ENCODE results near the gene MPZ.

DNA sequence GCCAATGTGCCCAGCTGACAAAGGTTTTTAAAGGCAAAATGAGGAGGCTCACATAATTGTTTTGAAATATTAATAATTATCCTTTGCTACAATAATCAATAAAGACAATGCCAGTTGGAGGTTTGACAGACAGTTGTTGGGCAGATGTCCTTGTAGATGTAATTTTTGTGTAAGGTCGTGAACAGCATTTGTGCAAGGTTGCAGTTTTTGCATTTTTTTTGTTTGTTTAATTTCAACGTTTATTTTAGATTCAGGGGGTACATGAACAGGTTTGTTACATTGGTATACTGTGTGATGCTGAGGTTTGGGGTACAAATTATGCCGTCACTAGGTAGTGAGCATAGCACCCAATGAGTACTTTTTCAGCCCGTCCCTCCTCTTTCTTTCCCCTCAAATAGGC lies 9.3 kb downstream of the MPZ start:
- TF ChIP-seq FOXM1 (IDR thresholded peaks at IDR 0.05; ENCODE audit: low read depth, low read length) (no peak), EP300 (IDR thresholded peaks at IDR 0.05; ENCODE audit: borderline replicate concordance in 1 of 2, control insufficient read depth in 1 of 2, low read depth in 2 of 2, low read length in 2 of 2) (no peak), CTCF (IDR thresholded peaks at IDR 0.05 in 2 of 3, conservative IDR thresholded peaks at IDR 0.05 in 1 of 3; ENCODE audit: control insufficient read depth in 2 of 3, extremely low read depth in 1 of 3, insufficient read depth in 1 of 3, low read depth in 3 of 3, low read length in 3 of 3) (no peak), EZH2 (IDR thresholded peaks at IDR 0.05; ENCODE audit: borderline replicate concordance, control insufficient read depth, low read depth, low read length) (no peak), EGR1 (IDR thresholded peaks at IDR 0.05; ENCODE audit: borderline replicate concordance in 1 of 2, low read depth in 2 of 2, low read length in 2 of 2) (no peak), RAD21 (IDR thresholded peaks at IDR 0.05; ENCODE audit: insufficient read depth, low read depth, low read length) (no peak), SMC3 (IDR thresholded peaks at IDR 0.05; ENCODE audit: borderline replicate concordance, low read length) (no peak), POLR2A (IDR thresholded peaks at IDR 0.05; ENCODE audit: low read depth, low read length) (no peak), E2F8 (IDR thresholded peaks at IDR 0.05; ENCODE audit: low read depth, partially characterized antibody) (no peak), USF2 (IDR thresholded peaks at IDR 0.05; ENCODE audit: borderline replicate concordance, low read depth, low read length) (no peak), NFYB (IDR thresholded peaks at IDR 0.05; ENCODE audit: insufficient read depth, low read depth, low read length) (no peak), NRF1 (conservative IDR thresholded peaks at IDR 0.05; ENCODE audit: low read depth, low read length) (no peak)
- TF ChIP-seq, protein P1, sequence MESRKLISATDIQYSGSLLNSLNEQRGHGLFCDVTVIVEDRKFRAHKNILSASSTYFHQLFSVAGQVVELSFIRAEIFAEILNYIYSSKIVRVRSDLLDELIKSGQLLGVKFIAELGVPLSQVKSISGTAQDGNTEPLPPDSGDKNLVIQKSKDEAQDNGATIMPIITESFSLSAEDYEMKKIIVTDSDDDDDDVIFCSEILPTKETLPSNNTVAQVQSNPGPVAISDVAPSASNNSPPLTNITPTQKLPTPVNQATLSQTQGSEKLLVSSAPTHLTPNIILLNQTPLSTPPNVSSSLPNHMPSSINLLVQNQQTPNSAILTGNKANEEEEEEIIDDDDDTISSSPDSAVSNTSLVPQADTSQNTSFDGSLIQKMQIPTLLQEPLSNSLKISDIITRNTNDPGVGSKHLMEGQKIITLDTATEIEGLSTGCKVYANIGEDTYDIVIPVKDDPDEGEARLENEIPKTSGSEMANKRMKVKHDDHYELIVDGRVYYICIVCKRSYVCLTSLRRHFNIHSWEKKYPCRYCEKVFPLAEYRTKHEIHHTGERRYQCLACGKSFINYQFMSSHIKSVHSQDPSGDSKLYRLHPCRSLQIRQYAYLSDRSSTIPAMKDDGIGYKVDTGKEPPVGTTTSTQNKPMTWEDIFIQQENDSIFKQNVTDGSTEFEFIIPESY (IDR thresholded peaks at IDR 0.05), result no peak
- TF ChIP-seq, protein P2, sequence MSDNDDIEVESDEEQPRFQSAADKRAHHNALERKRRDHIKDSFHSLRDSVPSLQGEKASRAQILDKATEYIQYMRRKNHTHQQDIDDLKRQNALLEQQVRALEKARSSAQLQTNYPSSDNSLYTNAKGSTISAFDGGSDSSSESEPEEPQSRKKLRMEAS (IDR thresholded peaks at IDR 0.05; ENCODE audit: low read depth, low read length), result no peak
